MCF 10A (cell line): ENCODE data around the gene XXYLT1. TPM values are rescaled to one million over a fixed set of nuclear protein-coding genes. Genes with fewer than 3 reads are reported as not detected.

ENCODE experiments used
- BruUV-seq: library from RNA; stranded (reverse); fragments of 400-500 nt; replicated peaks from 2 replicates; lab custom pipeline; 2021; lab: Mats Ljungman, UMichigan
- CTCF ChIA-PET: fragments of 300-600 bp; sonication (Branson Sonifier 250); formaldehyde crosslinking; extraction: SDS; loops from one replicate; lab custom pipeline; 2021; ENCODE audit warnings: antibody characterized with exemption, inconsistent platforms; lab: Yijun Ruan, JAX
- POLR2A ChIA-PET: fragments of 300-600, 350-650 bp; sonication (Branson Sonifier 250); formaldehyde crosslinking; extraction: SDS; loops from one replicate; lab custom pipeline; 2020; ENCODE audit warnings: antibody characterized with exemption, inconsistent platforms; lab: Yijun Ruan, JAX
- DNase-seq: peaks from one replicate; pipeline ENCODE4 v3.0.0-alpha.2; 2018; ENCODE audit not compliant: unreplicated experiment
- H3K27ac Mint-ChIP-seq: one replicate; pipeline ENCODE4 v1.8.0; 2022; ENCODE audit warnings: mild to moderate bottlenecking, low read depth, mixed read lengths; ENCODE audit not compliant: unreplicated experiment
- H3K27me3 Mint-ChIP-seq: one replicate; pipeline ENCODE4 v1.8.0; 2022; ENCODE audit warnings: mixed read lengths; ENCODE audit not compliant: insufficient read depth, unreplicated experiment
- H3K36me3 Mint-ChIP-seq: one replicate; pipeline ENCODE4 v1.8.0; 2022; ENCODE audit warnings: mild to moderate bottlenecking, moderate library complexity, mixed read lengths; ENCODE audit not compliant: insufficient read depth, unreplicated experiment
- H3K4me1 Mint-ChIP-seq: one replicate; pipeline ENCODE4 v1.8.0; 2022; ENCODE audit warnings: mixed read lengths; ENCODE audit not compliant: insufficient read depth, unreplicated experiment
- H3K4me3 Mint-ChIP-seq: one replicate; pipeline ENCODE4 v1.8.0; 2022; ENCODE audit warnings: mild to moderate bottlenecking, moderate library complexity, mixed read lengths; ENCODE audit not compliant: unreplicated experiment
- H3K9me3 Mint-ChIP-seq: one replicate; pipeline ENCODE4 v1.8.0; 2022; ENCODE audit warnings: mixed read lengths; ENCODE audit not compliant: unreplicated experiment
- CTCF ChIP-seq: fragments of 200-600 bp; IDR thresholded peaks from one replicate; pipeline ENCODE4 v1.8.0; 2022; ENCODE audit warnings: antibody characterized with exemption, mild to moderate bottlenecking; ENCODE audit not compliant: unreplicated experiment
- intact Hi-C: fragments of 100-400 bp; cut with micrococcal nuclease; formaldehyde crosslinking; loops from 2 replicates; pipeline ENCODE4 v1.14.1; 2022
- total RNA-seq: library from RNA; stranded (reverse); gene quantifications from 2 replicates; pipeline ENCODE4 v1.2.3, GENCODE V29; 2022

Gene XXYLT1
- total RNA-seq, 1 experiment from 2014 or later: 10.0 TPM

GRCh38 chr3:195122261-195122660 is 148.7 kb downstream of the XXYLT1 start:
- Mint-ChIP-seq H3K27me3 (no peaks in the 10 kb centered on the region), H3K36me3 (no peaks in the 10 kb centered on the region), H3K9me3 (no peaks in the 10 kb centered on the region), H3K4me3 (no peak overlapping the region), H3K27ac (no peak overlapping the region), H3K4me1 (no peaks in the 10 kb centered on the region)
- no TSS peak for BruUV-seq
- DNase-seq: no peak
- intact Hi-C loops: no loop called here
- CTCF ChIA-PET: interaction anchor here (0.7 to 1.7 kb wide), 5 partner anchors 7 to 439 kb away, joined by 3 to 6 read pairs (median 3); no protein-coding TSS in a partner anchor
- POLR2A ChIA-PET: no interaction called here
- no peak for TF ChIP-seq CTCF

GRCh38 chr3:195120267-195120601 is 150.7 kb downstream of the XXYLT1 start:
- no peaks in the 10 kb centered on the region for H3K27me3 Mint-ChIP-seq
- H3K4me3 Mint-ChIP-seq: no peak overlapping the region
- H3K4me1 Mint-ChIP-seq: no peaks in the 10 kb centered on the region
- H3K27ac Mint-ChIP-seq: no peak overlapping the region
- CTCF ChIA-PET: interaction anchor here (0.6 to 1.2 kb wide), 2 partner anchors 13 to 45 kb away, joined by 3 read pairs; no protein-coding TSS in a partner anchor
- H3K36me3 Mint-ChIP-seq: no peaks in the 10 kb centered on the region
- H3K9me3 Mint-ChIP-seq: no peaks in the 10 kb centered on the region
- intact Hi-C loops: no loop called here
- POLR2A ChIA-PET: interaction anchor here (1.2 kb wide), 1 partner anchor 452 kb away, joined by 3 read pairs; no protein-coding TSS in a partner anchor
- no peak for TF ChIP-seq CTCF
- BruUV-seq: no TSS peak
- no peak for DNase-seq

GRCh38 chr3:195119461-195120266 is 151.3 kb downstream of the XXYLT1 start:
- Mint-ChIP-seq H3K9me3 (no peaks in the 10 kb centered on the region), H3K4me1 (no peaks in the 10 kb centered on the region), H3K27ac (no peak overlapping the region), H3K4me3 (no peak overlapping the region), H3K36me3 (no peaks in the 10 kb centered on the region), H3K27me3 (no peaks in the 10 kb centered on the region)
- POLR2A ChIA-PET: interaction anchor here (0.6 to 1.2 kb wide), 2 partner anchors 100 to 451 kb away, joined by 3 read pairs; no protein-coding TSS in a partner anchor
- no peak for TF ChIP-seq CTCF
- BruUV-seq: no TSS peak
- intact Hi-C loops: no loop called here
- CTCF ChIA-PET: interaction anchor here (0.5 to 0.6 kb wide), 2 partner anchors 45 to 435 kb away, joined by 3 read pairs; no protein-coding TSS in a partner anchor
- peak; percentile 48 for DNase-seq

- no peak overlapping the region for H3K27ac Mint-ChIP-seq
- DNase-seq: peak; percentile 78
- no TSS peak for BruUV-seq
- POLR2A ChIA-PET: interaction anchor here (0.6 kb wide), 1 partner anchor 11 kb away, joined by 3 read pairs; no protein-coding TSS in a partner anchor
- intact Hi-C loops: no loop called here
- no peak for TF ChIP-seq CTCF
- H3K9me3 Mint-ChIP-seq: no peaks in the 10 kb centered on the region
- H3K27me3 Mint-ChIP-seq: no peaks in the 10 kb centered on the region
- no peaks in the 10 kb centered on the region for H3K4me1 Mint-ChIP-seq
- H3K4me3 Mint-ChIP-seq: no peak overlapping the region
- CTCF ChIA-PET: interaction anchor here (0.7 to 1.0 kb wide), 2 partner anchors 67 to 436 kb away, joined by 3 to 6 read pairs; no protein-coding TSS in a partner anchor
- no peaks in the 10 kb centered on the region for H3K36me3 Mint-ChIP-seq
Measured at GRCh38 chr3:195118671-195119070, 152.3 kb downstream of the XXYLT1 start.
